HUES6 (cell line): Measurements from ENCODE around the gene SPTBN5.

ENCODE experiments used
- H3K27ac ChIP-seq: 2 replicates; pipeline ENCODE4 v1.7.0; 2013; ENCODE audit warnings: low read depth, mild to moderate bottlenecking, low read length, inconsistent platforms
- H3K27me3 ChIP-seq: 2 replicates; pipeline ENCODE4 v1.6.1; 2013; ENCODE audit warnings: low read length; ENCODE audit not compliant: control insufficient read depth, insufficient read depth
- H3K36me3 ChIP-seq: 2 replicates; pipeline ENCODE4 v1.6.1; 2013; ENCODE audit warnings: low read length; ENCODE audit not compliant: control insufficient read depth, insufficient read depth
- H3K4me1 ChIP-seq: 2 replicates; pipeline ENCODE4 v1.6.1; 2013; ENCODE audit warnings: low read length; ENCODE audit not compliant: control insufficient read depth, insufficient read depth
- H3K4me3 ChIP-seq: 2 replicates; pipeline ENCODE4 v1.5.1; 2013; ENCODE audit warnings: low read depth, low read length
- H3K9ac ChIP-seq: one replicate; pipeline ENCODE4 v1.6.1; 2013; ENCODE audit warnings: mild to moderate bottlenecking, low read length
- H3K9me3 ChIP-seq: 2 replicates; pipeline ENCODE4 v1.6.1; 2013; ENCODE audit warnings: low read depth, low read length; ENCODE audit not compliant: control insufficient read depth, insufficient read depth

The SPTBN5 gene

DNA sequence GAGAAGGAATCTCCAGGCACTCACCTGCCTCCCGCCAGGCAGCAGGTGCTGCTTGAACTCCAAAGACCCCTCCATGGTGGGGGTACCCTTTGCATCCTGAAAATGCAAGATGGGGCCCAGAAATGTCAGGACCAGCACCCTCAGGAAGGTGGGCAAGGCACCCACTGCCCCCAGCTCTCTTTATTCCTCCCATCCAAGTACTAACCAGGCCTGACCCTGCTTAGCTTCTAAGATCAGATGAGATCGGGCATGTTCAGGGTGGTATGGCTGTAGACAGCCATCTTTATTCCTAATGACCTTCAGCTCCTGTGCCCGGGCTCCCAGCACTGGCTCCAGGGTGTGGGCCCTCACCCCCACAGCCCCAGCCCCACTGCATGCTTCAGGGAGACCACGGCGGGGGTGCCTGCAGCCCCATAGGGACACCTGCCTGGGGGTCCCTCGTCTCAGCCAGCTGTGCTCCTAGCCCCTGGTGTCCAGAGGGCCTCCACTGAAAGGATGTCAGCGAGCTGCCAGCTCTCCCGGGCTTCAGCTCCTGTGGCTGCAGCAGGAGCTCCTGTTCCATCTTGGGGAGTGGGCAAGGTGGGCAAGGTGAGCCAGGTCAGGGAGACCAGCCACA is 42.0 kb downstream of the SPTBN5 start:
- Histone ChIP-seq H3K27me3 (no peaks in the 10 kb centered on the region), H3K9me3 (no peaks in the 10 kb centered on the region), H3K9ac (no peak overlapping the region), H3K4me1 (peaks cover 28% of the 10 kb centered on the region; the same call in 1 of the 2 replicates), H3K27ac (peak overlapping the region; percentile 29; the same call in 1 of the 2 replicates), H3K36me3 (peaks cover 24% of the 10 kb centered on the region), H3K4me3 (no peak overlapping the region)

DNA sequence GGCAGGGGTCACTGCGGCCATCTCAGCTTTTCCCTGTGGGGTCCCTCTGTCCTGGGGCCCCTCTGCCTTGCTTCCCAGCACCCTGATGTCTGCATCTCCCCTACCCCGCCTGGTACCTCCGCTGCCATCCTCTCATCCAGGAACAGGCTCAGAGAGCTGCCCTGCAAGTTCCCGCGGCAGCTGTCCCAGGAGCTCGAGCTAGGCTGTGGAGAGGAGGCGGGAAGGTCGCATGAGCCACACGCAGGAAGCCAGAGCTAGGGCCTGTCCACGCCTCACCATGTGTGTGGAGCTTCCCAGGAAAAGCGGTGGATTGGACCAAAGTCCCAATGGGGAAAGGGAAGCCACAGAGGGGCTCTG is 42.7 kb downstream of the SPTBN5 start:
- Histone ChIP-seq H3K27me3 (no peaks in the 10 kb centered on the region), H3K27ac (no peak overlapping the region), H3K9me3 (no peaks in the 10 kb centered on the region), H3K36me3 (peaks cover 32% of the 10 kb centered on the region), H3K9ac (no peak overlapping the region), H3K4me1 (peaks cover 28% of the 10 kb centered on the region; the same call in 1 of the 2 replicates), H3K4me3 (no peak overlapping the region)

DNA sequence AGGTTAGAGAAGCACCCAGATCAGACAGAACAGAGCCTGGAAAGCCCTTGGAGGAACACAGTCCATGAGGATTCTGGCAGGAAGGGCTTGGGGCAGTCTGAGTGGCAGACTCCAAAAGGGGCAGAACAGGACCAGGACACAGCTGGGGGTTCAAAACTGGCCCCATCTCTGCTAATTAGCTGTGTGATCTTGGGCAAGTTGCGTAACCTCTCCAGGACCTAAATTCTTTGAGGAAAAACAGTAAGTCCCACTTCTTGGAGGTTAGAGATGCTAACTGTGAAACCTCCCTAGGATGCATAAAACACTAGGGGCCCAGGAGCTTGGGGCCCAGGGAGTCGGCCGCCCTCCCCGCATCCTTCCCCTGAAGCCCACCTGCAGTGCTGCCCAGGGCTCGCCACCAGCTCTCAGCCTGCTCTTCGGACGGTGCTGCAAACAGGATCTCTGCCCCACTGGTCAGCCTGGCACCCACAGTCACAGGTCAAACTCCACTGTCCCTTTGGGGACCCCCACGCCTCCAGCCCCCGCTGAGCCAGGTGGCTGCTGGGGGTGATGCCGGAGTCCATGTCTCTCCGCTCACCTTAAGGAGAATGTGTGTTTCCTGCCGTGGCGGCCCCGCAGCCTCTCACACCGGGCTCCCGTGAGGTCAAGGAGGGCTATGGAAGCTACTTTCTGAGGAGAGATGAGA is 43.2 kb downstream of the SPTBN5 start:
- Histone ChIP-seq H3K9ac (no peak overlapping the region), H3K36me3 (peaks cover 36% of the 10 kb centered on the region), H3K9me3 (no peaks in the 10 kb centered on the region), H3K4me3 (no peak overlapping the region), H3K4me1 (peaks cover 27% of the 10 kb centered on the region; the same call in 1 of the 2 replicates), H3K27ac (no peak overlapping the region), H3K27me3 (no peaks in the 10 kb centered on the region)

GRCh38 chr15:41849861-41850260 is 44.0 kb downstream of the SPTBN5 start:
- H3K36me3 ChIP-seq = peaks cover 37% of the 10 kb centered on the region
- no peaks in the 10 kb centered on the region for H3K9me3 ChIP-seq
- H3K27ac ChIP-seq = no peak overlapping the region
- H3K4me1 ChIP-seq = peaks cover 19% of the 10 kb centered on the region; the same call in 1 of the 2 replicates
- H3K9ac ChIP-seq = no peak overlapping the region
- no peak overlapping the region for H3K4me3 ChIP-seq
- no peaks in the 10 kb centered on the region for H3K27me3 ChIP-seq

GRCh38 chr15:41849204-41849603 is 44.6 kb downstream of the SPTBN5 start:
- H3K4me3 ChIP-seq = no peak overlapping the region

DNA sequence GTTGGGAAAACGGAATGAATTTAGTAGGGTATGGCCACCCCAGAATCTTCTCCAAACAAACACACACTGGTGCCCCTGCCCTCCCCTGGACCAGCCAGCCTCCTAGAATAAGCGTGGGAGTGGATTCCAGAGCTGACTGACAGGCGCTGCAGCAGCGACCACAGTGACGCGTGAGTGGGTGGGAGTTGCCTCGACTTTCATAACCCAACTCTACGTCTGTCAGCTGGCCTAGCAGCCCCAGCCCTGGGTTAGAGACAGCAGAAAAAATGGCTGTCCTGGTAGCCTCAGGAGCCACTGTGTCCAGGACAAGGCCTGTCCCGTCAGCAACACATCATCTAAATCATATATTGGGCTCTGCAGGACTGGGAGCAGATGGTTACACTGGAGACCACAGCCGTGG is 45.2 kb downstream of the SPTBN5 start:
- H3K9ac ChIP-seq = no peak overlapping the region
- H3K4me3 ChIP-seq = no peak overlapping the region
- peaks cover 44% of the 10 kb centered on the region for H3K36me3 ChIP-seq
- peaks cover 16% of the 10 kb centered on the region; the same call in 1 of the 2 replicates for H3K4me1 ChIP-seq
- no peak overlapping the region for H3K27ac ChIP-seq
- H3K9me3 ChIP-seq = no peaks in the 10 kb centered on the region
- no peaks in the 10 kb centered on the region for H3K27me3 ChIP-seq

More at GRCh38 chr15:41849204-41849603, 44.6 kb downstream of the SPTBN5 start:
- Histone ChIP-seq H3K4me1 (peaks cover 19% of the 10 kb centered on the region; the same call in 1 of the 2 replicates), H3K27me3 (no peaks in the 10 kb centered on the region), H3K27ac (no peak overlapping the region), H3K36me3 (peaks cover 41% of the 10 kb centered on the region), H3K9ac (no peak overlapping the region), H3K9me3 (no peaks in the 10 kb centered on the region)

DNA sequence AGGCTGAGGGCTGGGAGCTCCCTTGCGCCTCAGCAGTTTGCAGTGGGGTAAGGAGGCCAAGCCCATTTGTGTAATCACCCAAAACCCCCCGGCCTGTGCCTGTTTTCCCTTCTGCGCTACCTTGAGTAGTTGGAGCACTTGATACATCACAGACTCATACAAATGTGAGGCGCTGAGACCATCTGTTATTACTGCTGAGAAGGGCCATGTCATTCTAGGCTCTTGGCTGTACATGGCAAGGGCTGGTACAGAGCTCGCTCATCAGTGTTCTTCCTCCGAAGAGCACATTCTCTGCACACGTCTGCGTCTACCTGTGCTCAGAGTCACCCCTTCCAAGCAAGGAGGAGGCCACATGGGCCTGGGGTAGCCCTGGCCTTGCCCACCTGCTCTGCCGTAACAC is 45.9 kb downstream of the SPTBN5 start:
- no peak overlapping the region for H3K4me3 ChIP-seq
- H3K27ac ChIP-seq = no peak overlapping the region
- H3K27me3 ChIP-seq = no peaks in the 10 kb centered on the region
- H3K4me1 ChIP-seq = peaks cover 10% of the 10 kb centered on the region; the same call in 1 of the 2 replicates
- H3K9me3 ChIP-seq = no peaks in the 10 kb centered on the region
- peaks cover 46% of the 10 kb centered on the region for H3K36me3 ChIP-seq
- no peak overlapping the region for H3K9ac ChIP-seq

GRCh38 chr15:41847206-41847605 is 46.6 kb downstream of the SPTBN5 start:
- peaks cover 46% of the 10 kb centered on the region for H3K36me3 ChIP-seq
- H3K27ac ChIP-seq = no peak overlapping the region

DNA sequence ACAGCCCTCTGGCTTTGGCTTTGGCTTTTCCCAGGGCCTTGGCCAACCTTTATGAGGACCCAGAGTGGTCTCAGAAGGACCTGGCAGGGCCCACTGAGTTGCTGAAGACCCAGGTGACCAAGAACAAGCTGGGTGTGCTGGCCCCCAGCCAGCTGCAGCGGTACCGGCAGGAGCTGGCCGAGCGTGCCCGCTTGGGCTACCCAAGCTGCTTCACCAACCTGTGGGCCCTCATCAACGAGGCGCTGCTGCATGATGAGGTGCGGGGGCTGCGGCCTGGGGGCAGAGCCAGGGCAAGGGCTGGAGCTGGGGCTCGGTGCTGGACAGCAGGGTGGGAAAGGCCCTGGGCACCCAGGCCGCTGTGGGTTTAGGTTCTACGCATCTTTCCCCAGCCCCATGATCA is 49.0 kb downstream of the SPTBN5 start:
- H3K4me1 ChIP-seq = no peaks in the 10 kb centered on the region
- H3K9ac ChIP-seq = no peak overlapping the region
- H3K9me3 ChIP-seq = no peaks in the 10 kb centered on the region
- H3K27ac ChIP-seq = no peak overlapping the region
- H3K27me3 ChIP-seq = no peaks in the 10 kb centered on the region
- H3K4me3 ChIP-seq = no peak overlapping the region
- peaks cover 49% of the 10 kb centered on the region for H3K36me3 ChIP-seq

More at GRCh38 chr15:41847206-41847605, 46.6 kb downstream of the SPTBN5 start:
- Histone ChIP-seq H3K9ac (no peak overlapping the region), H3K27me3 (no peaks in the 10 kb centered on the region), H3K4me1 (peaks cover 2% of the 10 kb centered on the region; the same call in 1 of the 2 replicates), H3K4me3 (no peak overlapping the region), H3K9me3 (no peaks in the 10 kb centered on the region)

DNA sequence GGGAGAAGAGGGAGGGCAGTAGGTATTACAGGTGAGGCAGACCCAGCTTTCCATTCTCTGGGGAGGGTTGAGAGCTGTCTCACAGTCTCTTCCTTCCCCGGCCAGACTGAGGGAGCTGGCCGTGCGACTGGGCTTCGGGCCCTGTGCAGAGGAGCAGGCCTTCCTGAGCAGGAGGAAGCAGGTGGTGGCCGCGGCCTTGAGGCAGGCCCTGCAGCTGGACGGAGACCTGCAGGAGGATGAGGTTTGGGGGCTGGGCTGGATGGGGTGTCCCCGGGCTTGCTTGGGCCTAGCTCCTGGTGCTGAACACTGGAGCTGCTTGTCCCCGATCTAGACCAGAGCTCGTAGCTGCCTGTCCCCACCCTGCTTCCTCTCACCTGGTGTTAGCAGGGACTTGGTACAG is 50.3 kb downstream of the SPTBN5 start:
- Histone ChIP-seq H3K27me3 (no peaks in the 10 kb centered on the region), H3K4me1 (no peaks in the 10 kb centered on the region), H3K9me3 (no peaks in the 10 kb centered on the region), H3K36me3 (peaks cover 41% of the 10 kb centered on the region), H3K27ac (no peak overlapping the region), H3K4me3 (no peak overlapping the region), H3K9ac (no peak overlapping the region)

- no peak overlapping the region for H3K27ac ChIP-seq
- H3K36me3 ChIP-seq = peaks cover 29% of the 10 kb centered on the region
- no peaks in the 10 kb centered on the region for H3K9me3 ChIP-seq
- H3K4me3 ChIP-seq = no peak overlapping the region
- H3K4me1 ChIP-seq = no peaks in the 10 kb centered on the region
- no peaks in the 10 kb centered on the region for H3K27me3 ChIP-seq
- no peak overlapping the region for H3K9ac ChIP-seq
Observed at GRCh38 chr15:41842229-41842628, 51.6 kb downstream of the SPTBN5 start.
